Activated CD4-positive, alpha-beta T cell treated with anti-CD3 and anti-CD28 coated beads, Interleukin-2, amount 50 U/mL, for 48 hours (primary cell): ENCODE data around the gene CLIC2.

Source experiments
- DNase-seq, 2 experiments: peaks; one replicate each; pipeline ENCODE4 v3.0.0-alpha.2; 2020

CLIC2 gene

DNA sequence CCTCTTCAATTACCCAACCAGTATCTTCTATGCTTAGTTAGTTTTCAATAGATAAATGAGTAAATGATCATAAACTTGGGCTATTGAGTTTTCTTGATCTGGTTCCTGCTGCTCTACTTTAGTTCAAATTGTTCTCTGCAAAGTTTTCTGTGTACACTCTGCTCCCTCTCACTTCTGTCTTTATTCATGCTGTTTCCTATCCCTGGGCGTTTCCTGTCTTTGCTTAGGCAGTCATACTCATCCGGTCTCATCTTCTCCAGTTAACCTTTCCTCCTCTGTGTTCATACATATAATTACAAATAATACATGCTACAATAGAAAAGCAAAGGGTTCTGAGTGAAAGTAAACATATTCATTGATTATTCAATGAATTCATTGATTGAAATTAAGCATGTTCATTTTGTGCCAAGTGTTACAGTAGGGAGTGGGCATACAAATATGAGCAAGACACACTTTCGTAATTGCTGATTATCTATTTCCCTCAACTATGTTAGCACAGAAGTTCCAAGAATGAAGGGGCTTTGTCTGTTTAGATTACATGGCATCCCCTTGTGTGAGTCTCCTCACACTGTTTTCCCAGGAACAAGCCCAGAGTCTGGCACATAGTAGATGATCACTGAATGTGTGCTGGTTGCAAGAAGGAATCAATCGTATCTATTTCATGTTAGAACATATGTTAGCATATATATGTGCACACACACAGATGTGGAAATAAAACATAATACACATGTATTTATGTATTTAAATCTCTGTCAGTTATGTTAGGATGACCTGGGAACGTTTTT, 71.3 kb downstream of the CLIC2 start:
- no peak for DNase-seq

DNA sequence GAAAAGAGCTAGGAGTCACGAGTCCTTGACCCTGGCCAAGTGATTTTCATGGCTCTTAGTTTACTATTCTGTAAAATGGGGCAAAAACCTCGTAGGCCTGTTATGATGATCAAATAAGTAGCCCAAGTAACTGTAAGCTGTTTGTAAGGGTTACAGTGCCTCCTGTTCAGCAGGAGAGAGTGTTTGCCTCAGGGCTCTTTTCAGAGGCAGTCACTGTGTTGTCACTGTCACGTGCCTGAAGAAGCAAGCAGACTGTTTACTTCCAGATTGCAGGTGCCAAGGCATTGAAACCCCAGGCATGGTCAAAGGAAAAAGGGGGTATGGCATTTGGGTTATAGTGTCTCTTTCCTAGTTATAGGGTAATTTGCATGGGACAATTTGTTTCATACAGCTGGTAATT, 74.7 kb downstream of the CLIC2 start:
- no peak for DNase-seq

DNA sequence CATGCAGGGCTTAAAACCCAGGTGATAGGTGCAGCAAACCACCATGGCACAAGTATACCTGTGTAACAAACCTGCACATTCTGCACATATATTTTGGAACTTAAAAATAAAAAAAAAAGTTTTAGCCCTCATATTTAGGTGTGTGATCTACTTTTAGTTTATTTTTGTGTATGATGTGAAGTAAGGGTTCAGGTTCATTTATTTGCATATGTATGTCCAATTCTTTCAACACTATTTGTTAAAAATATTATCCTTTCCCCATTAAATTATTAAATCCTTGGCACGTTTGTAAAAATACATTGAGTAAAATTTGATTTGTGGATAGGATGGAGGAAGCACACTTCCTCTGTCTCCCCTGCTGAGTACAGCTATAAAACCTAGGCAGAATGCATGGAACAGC, 83.0 kb downstream of the CLIC2 start:
- DNase-seq, result no peak

DNA sequence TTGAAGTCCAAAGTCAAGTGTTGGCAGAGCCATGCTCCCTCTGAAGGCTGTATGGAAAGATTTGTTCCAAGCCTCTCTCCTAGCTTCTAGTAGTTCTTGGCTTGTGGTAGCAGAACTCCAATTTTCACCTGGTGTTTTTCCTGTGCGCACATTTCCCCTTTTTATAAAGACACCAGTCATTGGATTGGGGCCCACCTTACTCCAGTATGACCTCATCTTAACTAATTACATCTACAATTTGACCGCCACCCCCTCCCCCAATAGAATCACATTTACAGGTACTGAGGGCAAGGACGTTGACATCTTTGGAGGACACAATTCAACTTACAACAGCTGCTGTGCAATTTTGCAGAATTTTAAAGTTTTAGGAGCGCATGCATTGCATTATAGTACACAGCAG, 86.9 kb downstream of the CLIC2 start:
- no peak for DNase-seq

DNA sequence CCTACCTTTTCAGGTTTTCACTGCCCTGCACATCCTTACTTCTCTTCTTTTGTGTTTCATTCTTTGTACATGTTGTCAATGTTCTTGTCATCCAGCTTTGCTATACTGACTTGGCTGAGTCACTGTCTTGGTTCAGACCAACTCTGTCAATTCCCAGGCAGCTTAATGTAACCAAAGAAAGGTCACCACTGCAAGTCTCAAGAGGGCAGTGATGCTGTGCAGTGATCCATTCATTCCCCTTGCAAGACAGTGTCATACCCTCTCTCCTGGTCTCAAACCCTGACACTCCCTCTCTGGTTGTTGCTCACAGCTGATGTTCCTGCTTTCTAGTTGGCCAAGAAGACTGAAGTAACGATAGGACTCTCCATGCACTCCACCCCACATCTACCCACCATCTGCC, 87.7 kb downstream of the CLIC2 start:
- DNase-seq, result no peak

DNA sequence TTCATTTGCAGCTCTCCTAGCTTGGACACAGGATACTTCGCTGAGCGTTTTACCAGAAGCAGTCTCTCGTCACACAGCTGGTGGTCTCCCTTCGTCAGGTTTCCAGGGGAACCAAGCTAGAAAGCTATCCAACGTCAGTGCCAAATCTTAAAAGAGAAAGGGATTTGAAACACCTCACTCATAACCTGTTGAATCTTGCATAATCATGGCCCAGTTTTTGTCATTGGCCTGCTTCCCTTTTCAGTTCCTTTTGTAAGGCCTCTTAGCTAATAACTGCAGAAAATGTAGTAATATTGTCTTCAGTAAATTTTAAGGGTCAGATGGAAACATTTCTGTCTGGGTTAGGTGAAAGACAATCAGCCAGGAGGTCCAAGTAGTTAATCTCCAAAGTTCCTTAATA, 92.1 kb downstream of the CLIC2 start:
- DNase-seq, result no peak

DNA sequence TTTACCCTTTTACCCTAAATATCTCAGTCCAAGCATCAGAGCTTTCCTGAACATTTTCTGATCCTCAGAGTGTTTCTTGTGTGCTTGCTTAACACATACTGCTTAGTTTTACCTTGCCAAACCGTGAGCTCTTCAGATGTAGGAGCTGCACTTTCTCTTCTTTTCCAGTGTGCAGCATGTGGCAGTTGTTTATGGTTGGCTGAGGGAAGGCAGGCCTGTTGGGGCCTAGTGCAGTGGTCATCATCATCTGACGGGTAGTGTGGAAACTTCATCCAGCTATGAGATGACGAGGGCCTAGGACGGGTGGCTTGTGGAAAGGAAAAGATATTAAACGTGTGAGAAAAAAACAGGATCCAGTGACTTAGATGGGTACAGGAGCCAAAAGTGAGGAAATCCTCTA, 96.7 kb downstream of the CLIC2 start:
- no peak for DNase-seq

DNA sequence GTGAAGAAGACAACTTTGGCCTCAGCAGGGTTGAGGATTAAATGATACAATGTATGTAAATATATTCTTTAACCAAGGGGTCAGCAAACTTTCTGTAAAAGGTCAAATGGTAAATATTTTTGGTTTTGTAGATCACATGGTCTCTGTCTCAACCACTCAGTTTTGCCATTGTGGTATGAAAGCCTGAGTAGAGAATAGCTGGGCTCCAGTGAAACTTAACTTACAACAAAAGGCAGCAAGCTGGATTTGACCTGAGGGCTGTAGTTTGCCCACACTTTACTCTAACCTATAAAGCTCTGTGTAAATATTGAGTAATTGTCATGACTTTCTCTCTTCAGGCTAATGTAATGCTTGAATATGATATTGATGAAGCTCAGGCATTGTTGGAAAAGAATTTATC, 98.5 kb downstream of the CLIC2 start:
- no peak for DNase-seq

DNA sequence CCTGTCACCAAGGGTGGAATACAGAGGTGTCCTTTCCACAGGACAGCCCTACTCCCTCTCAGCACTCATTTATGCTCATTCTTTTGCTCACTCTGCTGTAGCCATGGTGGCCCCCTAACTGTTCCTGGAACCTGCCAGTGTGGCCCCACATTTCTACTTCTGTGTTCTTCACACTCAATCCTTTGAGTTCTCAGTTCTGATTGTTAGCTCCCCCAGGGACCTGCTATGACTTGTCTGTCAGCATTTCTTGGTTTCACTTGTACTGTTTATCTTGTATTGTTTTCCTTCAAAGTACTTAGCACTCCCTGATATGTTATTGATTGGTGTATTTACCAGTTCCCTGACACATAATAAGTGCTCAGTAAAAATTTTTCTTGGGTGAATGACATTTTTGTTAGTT, 103.3 kb downstream of the CLIC2 start:
- no peak for DNase-seq
